ENCODE measurements around the gene TGOLN2.

- no peak for TF ChIP-seq CTCF (IDR thresholded peaks at IDR 0.05; ENCODE audit: insufficient read depth, low read length)
- no peak for TF ChIP-seq REST (IDR thresholded peaks at IDR 0.05; ENCODE audit: insufficient replicate concordance, low read depth)
- no peak for TF ChIP-seq POLR2AphosphoS5 (IDR thresholded peaks at IDR 0.05; ENCODE audit: low read depth)
- TF ChIP-seq GABPA (IDR thresholded peaks at IDR 0.05; ENCODE audit: low read depth): no peak
Observed at GRCh38 chr2:85367180-85367579, 39.4 kb upstream of the TGOLN2 start.

All from HL-60 (cell line).